ENCODE measurements around the gene FANCE.

FANCE gene

GRCh38 chr6:35489995-35490791, 38.1 kb downstream of the FANCE start:
- H3K9me3 ChIP-seq (ENCODE audit: control insufficient read depth, low read depth, low read length), result no peaks in the 10 kb centered on the region
- peak overlapping the region; percentile 67 for H3K27ac ChIP-seq (ENCODE audit: low read length)
- peak overlapping the region; percentile 61 for H3K9ac ChIP-seq (ENCODE audit: low read length)
- H3K4me1 ChIP-seq (ENCODE audit: control insufficient read depth, low read depth, low read length), result peaks cover 80% of the 10 kb centered on the region
- peak overlapping the region; percentile 66 for H3K4me3 ChIP-seq (ENCODE audit: low read length)
- H3K27me3 ChIP-seq (ENCODE audit: control insufficient read depth, insufficient read depth, low read length), result no peaks in the 10 kb centered on the region
- no peaks in the 10 kb centered on the region for H3K36me3 ChIP-seq (ENCODE audit: control insufficient read depth, low read depth, low read length)

- Histone ChIP-seq H3K4me3 (ENCODE audit: low read length) (peak overlapping the region; percentile 66), H3K27ac (ENCODE audit: low read length) (peak overlapping the region; percentile 67)
These were observed 38.9 kb downstream of the FANCE start for GRCh38 chr6:35490821-35491557.

GRCh38 chr6:35491558-35492257, 39.6 kb downstream of the FANCE start:
- Histone ChIP-seq H3K9me3 (ENCODE audit: control insufficient read depth, low read depth, low read length) (no peaks in the 10 kb centered on the region), H3K4me1 (ENCODE audit: control insufficient read depth, low read depth, low read length) (peaks cover 72% of the 10 kb centered on the region), H3K9ac (ENCODE audit: low read length) (no peak overlapping the region), H3K27ac (ENCODE audit: low read length) (no peak overlapping the region), H3K36me3 (ENCODE audit: control insufficient read depth, low read depth, low read length) (no peaks in the 10 kb centered on the region), H3K4me3 (ENCODE audit: low read length) (peak overlapping the region; percentile 1), H3K27me3 (ENCODE audit: control insufficient read depth, insufficient read depth, low read length) (peaks cover 8% of the 10 kb centered on the region)

More at GRCh38 chr6:35490821-35491557, 38.9 kb downstream of the FANCE start:
- Histone ChIP-seq H3K9me3 (ENCODE audit: control insufficient read depth, low read depth, low read length) (no peaks in the 10 kb centered on the region), H3K27me3 (ENCODE audit: control insufficient read depth, insufficient read depth, low read length) (peaks cover 6% of the 10 kb centered on the region), H3K4me1 (ENCODE audit: control insufficient read depth, low read depth, low read length) (peaks cover 79% of the 10 kb centered on the region), H3K9ac (ENCODE audit: low read length) (peak overlapping the region; percentile 61), H3K36me3 (ENCODE audit: control insufficient read depth, low read depth, low read length) (no peaks in the 10 kb centered on the region)

GRCh38 chr6:35492258-35492973, 40.3 kb downstream of the FANCE start:
- peaks cover 66% of the 10 kb centered on the region for H3K4me1 ChIP-seq (ENCODE audit: control insufficient read depth, low read depth, low read length)
- no peaks in the 10 kb centered on the region for H3K36me3 ChIP-seq (ENCODE audit: control insufficient read depth, low read depth, low read length)
- no peak overlapping the region for H3K27ac ChIP-seq (ENCODE audit: low read length)
- no peaks in the 10 kb centered on the region for H3K9me3 ChIP-seq (ENCODE audit: control insufficient read depth, low read depth, low read length)
- peak overlapping the region; percentile 1 for H3K4me3 ChIP-seq (ENCODE audit: low read length)
- H3K9ac ChIP-seq (ENCODE audit: low read length), result no peak overlapping the region
- H3K27me3 ChIP-seq (ENCODE audit: control insufficient read depth, insufficient read depth, low read length), result peaks cover 8% of the 10 kb centered on the region

- Histone ChIP-seq H3K4me3 (ENCODE audit: low read length) (no peak overlapping the region), H3K27me3 (ENCODE audit: control insufficient read depth, insufficient read depth, low read length) (peaks cover 8% of the 10 kb centered on the region), H3K36me3 (ENCODE audit: control insufficient read depth, low read depth, low read length) (no peaks in the 10 kb centered on the region), H3K9me3 (ENCODE audit: control insufficient read depth, low read depth, low read length) (no peaks in the 10 kb centered on the region), H3K9ac (ENCODE audit: low read length) (no peak overlapping the region), H3K4me1 (ENCODE audit: control insufficient read depth, low read depth, low read length) (peaks cover 61% of the 10 kb centered on the region), H3K27ac (ENCODE audit: low read length) (no peak overlapping the region)
These were observed 40.8 kb downstream of the FANCE start for GRCh38 chr6:35492974-35493284.

- Histone ChIP-seq H3K27me3 (ENCODE audit: control insufficient read depth, insufficient read depth, low read length) (peaks cover 11% of the 10 kb centered on the region), H3K9me3 (ENCODE audit: control insufficient read depth, low read depth, low read length) (no peaks in the 10 kb centered on the region), H3K27ac (ENCODE audit: low read length) (no peak overlapping the region), H3K4me3 (ENCODE audit: low read length) (no peak overlapping the region), H3K4me1 (ENCODE audit: control insufficient read depth, low read depth, low read length) (peaks cover 60% of the 10 kb centered on the region), H3K36me3 (ENCODE audit: control insufficient read depth, low read depth, low read length) (no peaks in the 10 kb centered on the region), H3K9ac (ENCODE audit: low read length) (no peak overlapping the region)
These were observed 41.3 kb downstream of the FANCE start for GRCh38 chr6:35493307-35493983.

DNA sequence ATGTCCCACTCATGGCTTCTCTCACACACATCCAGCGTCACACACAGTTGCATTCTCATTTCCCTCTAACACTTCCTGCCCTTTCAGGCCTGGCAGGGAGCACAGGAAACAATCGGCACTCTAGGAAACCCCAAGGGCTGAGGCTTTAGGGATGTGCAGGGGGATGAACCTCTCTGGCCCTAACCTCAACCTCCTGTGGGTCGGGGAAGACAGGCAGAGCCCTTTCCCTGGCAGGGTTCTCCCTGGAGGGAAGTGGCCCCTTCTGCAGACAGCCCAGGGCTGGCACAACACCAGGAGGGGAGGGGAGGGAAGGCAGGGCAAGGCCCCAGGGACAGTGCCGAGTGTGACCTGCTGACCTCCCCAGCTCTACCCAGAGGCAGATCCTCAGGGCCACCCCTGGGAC, 42.0 kb downstream of the FANCE start:
- Histone ChIP-seq H3K4me3 (ENCODE audit: low read length) (no peak overlapping the region), H3K36me3 (ENCODE audit: control insufficient read depth, low read depth, low read length) (no peaks in the 10 kb centered on the region), H3K4me1 (ENCODE audit: control insufficient read depth, low read depth, low read length) (peaks cover 67% of the 10 kb centered on the region), H3K27me3 (ENCODE audit: control insufficient read depth, insufficient read depth, low read length) (peaks cover 18% of the 10 kb centered on the region), H3K9me3 (ENCODE audit: control insufficient read depth, low read depth, low read length) (no peaks in the 10 kb centered on the region), H3K27ac (ENCODE audit: low read length) (no peak overlapping the region), H3K9ac (ENCODE audit: low read length) (no peak overlapping the region)

DNA sequence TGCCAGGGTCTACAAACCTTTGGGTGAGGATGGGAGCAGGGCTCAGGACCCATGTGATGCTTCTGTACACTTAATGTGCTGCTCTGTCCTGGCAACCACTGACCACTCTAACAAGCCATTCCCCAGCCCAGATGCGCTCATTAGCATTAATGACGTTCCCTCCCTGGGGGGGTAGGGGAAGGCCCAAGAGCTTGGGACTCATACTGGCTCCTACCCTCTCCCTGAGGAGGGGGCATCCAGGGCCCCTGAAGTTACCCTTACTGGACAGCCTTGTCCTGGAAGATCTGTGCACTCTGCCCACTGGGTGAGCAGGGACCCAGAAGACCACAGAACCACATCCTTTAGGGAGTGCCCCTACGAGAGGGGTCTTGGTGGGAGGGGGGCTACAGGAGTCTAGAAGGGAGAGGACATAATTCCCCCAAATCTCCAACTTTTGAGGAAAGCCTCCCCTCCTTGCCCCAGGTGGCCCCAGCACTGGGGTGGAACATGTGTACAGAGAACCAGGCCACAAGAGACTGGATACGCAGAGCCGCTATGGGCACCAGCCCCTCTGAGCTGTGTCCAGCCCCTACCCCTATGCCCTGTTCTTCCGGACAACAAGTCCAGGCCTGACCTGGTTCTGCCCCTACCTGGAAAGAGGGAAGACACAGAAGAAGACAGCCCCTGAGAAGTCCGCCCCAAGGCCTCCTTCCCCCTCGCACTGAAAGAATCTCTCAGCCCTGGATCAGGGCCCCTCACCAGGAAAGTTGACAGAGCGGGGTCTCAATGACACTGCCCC, 43.3 kb downstream of the FANCE start:
- H3K4me3 ChIP-seq (ENCODE audit: low read length), result peak overlapping the region; percentile 58
- H3K4me1 ChIP-seq (ENCODE audit: control insufficient read depth, low read depth, low read length), result peaks cover 62% of the 10 kb centered on the region
- H3K9ac ChIP-seq (ENCODE audit: low read length), result peak overlapping the region; percentile 44
- H3K27ac ChIP-seq (ENCODE audit: low read length), result no peak overlapping the region
- H3K9me3 ChIP-seq (ENCODE audit: control insufficient read depth, low read depth, low read length), result no peaks in the 10 kb centered on the region
- H3K27me3 ChIP-seq (ENCODE audit: control insufficient read depth, insufficient read depth, low read length), result peaks cover 21% of the 10 kb centered on the region
- H3K36me3 ChIP-seq (ENCODE audit: control insufficient read depth, low read depth, low read length), result no peaks in the 10 kb centered on the region

- Histone ChIP-seq H3K4me1 (ENCODE audit: control insufficient read depth, low read depth, low read length) (peaks cover 54% of the 10 kb centered on the region), H3K4me3 (ENCODE audit: low read length) (peak overlapping the region; percentile 58), H3K36me3 (ENCODE audit: control insufficient read depth, low read depth, low read length) (no peaks in the 10 kb centered on the region), H3K9me3 (ENCODE audit: control insufficient read depth, low read depth, low read length) (no peaks in the 10 kb centered on the region), H3K9ac (ENCODE audit: low read length) (peak overlapping the region; percentile 44), H3K27ac (ENCODE audit: low read length) (no peak overlapping the region), H3K27me3 (ENCODE audit: control insufficient read depth, insufficient read depth, low read length) (peaks cover 21% of the 10 kb centered on the region)
These were observed 44.1 kb downstream of the FANCE start for GRCh38 chr6:35496036-35496840.
